HepG2 (cell line): ENCODE results near the gene VASH2. TPM values are rescaled to one million over a fixed set of nuclear protein-coding genes. Genes with fewer than 3 reads are reported as not detected.
A peak's percentile ranks its signal among the peaks of the same experiment; 100 is the strongest.

Source experiments
- KAT7 ChIP-seq: IDR thresholded peaks from 2 replicates; pipeline ENCODE4 v1.6.1; 2018; ENCODE audit warnings: borderline replicate concordance, missing compliant biosample characterization
- SAFB2 ChIP-seq: sonication (generic); formaldehyde crosslinking; IDR thresholded peaks from 2 replicates; pipeline ENCODE4 v1.5.1; 2020; ENCODE audit warnings: missing genetic modification reagents, low read depth, mild to moderate bottlenecking, borderline replicate concordance
- TMF1 ChIP-seq: sonication (generic); formaldehyde crosslinking; IDR thresholded peaks from 2 replicates; pipeline ENCODE4 v1.8.1; 2022; ENCODE audit warnings: low read depth, missing genetic modification reagents
- ZMYM4 ChIP-seq: sonication (generic); formaldehyde crosslinking; IDR thresholded peaks from 2 replicates; pipeline ENCODE4 v1.8.1; 2023; ENCODE audit warnings: mild to moderate bottlenecking, missing genetic modification reagents
- ZNF350 ChIP-seq: sonication (generic); formaldehyde crosslinking; IDR thresholded peaks from 2 replicates; pipeline ENCODE4 v1.4.0; 2020; ENCODE audit warnings: mild to moderate bottlenecking, low read depth, missing genetic modification reagents, borderline replicate concordance
- ZNF557 ChIP-seq: sonication (generic); formaldehyde crosslinking; IDR thresholded peaks from 2 replicates; pipeline ENCODE4 v1.4.0; 2020; ENCODE audit warnings: missing genetic modification reagents
- ZNF772 ChIP-seq: sonication (generic); formaldehyde crosslinking; IDR thresholded peaks from 2 replicates; pipeline ENCODE4 v1.5.0; 2020; ENCODE audit warnings: mild to moderate bottlenecking, missing genetic modification reagents
- polyA plus RNA-seq, 8 experiments: library from polyadenylated mRNA; depleted of rRNA in 3 of 8; stranded (reverse) in 7 of 8; unstranded in 1 of 8; fragments of >200 nt; fragmentation: Illumina TruSeq in 4 of 8; extraction: Trizol in 4 of 8; gene quantifications; 2 replicates each; pipeline versions ENCODE4 v1.2.1 to v1.2.3, GENCODE V29; 2011 to 2016; ENCODE audit warnings: low read depth in 4 of 8, missing spikeins in 1 of 8, mixed read lengths in 1 of 8; ENCODE audit not compliant: insufficient read depth in 1 of 8
- total RNA-seq, 5 experiments: library from RNA; depleted of rRNA; stranded (reverse); fragments of >200 nt; fragmentation: Illumina TruSeq; extraction: Trizol; gene quantifications; 2 replicates each; pipeline ENCODE4 v1.2.3, GENCODE V29; 2016; ENCODE audit warnings: low read depth in 1 of 5
- TF ChIP-seq, protein P1 (sequence below): sonication (generic); formaldehyde crosslinking; IDR thresholded peaks from 2 replicates; pipeline ENCODE4 v1.4.0; 2020; ENCODE audit warnings: missing genetic modification reagents, borderline replicate concordance
- TF ChIP-seq, protein P2 (sequence below): sonication (generic); formaldehyde crosslinking; IDR thresholded peaks from 2 replicates; pipeline ENCODE4 v1.4.0; 2020; ENCODE audit warnings: low read depth, mild to moderate bottlenecking, missing genetic modification reagents
- TF ChIP-seq, protein P3 (sequence below): sonication (generic); formaldehyde crosslinking; conservative IDR thresholded peaks from 2 replicates; pipeline ENCODE4 v1.4.0; 2020; ENCODE audit warnings: missing genetic modification reagents
- TF ChIP-seq, protein P4 (sequence below): sonication (generic); formaldehyde crosslinking; IDR thresholded peaks from 2 replicates; pipeline ENCODE4 v1.4.0; 2020; ENCODE audit warnings: missing genetic modification reagents, borderline replicate concordance
- TF ChIP-seq, protein P5 (sequence below): sonication (generic); formaldehyde crosslinking; IDR thresholded peaks from 2 replicates; pipeline ENCODE4 v1.8.1; 2023; ENCODE audit warnings: mild to moderate bottlenecking, missing genetic modification reagents
- TF ChIP-seq, protein P6 (sequence below), 2 experiments: sonication (generic) in 1 of 2; formaldehyde crosslinking in 1 of 2; IDR thresholded peaks; 2 replicates each; pipeline versions ENCODE4 v1.4.0 to v1.6.1; 2018 to 2020; ENCODE audit warnings: missing genetic modification reagents in 2 of 2, borderline replicate concordance in 1 of 2, low read depth in 1 of 2, mild to moderate bottlenecking in 1 of 2, missing biosample characterization in 1 of 2

VASH2 gene
- total and polyA plus RNA-seq, 2 of the 13 experiments (the other 11 are each of a cell fraction or from before 2014, with no cell fraction given) = 0.44 to 1.00 TPM

DNA sequence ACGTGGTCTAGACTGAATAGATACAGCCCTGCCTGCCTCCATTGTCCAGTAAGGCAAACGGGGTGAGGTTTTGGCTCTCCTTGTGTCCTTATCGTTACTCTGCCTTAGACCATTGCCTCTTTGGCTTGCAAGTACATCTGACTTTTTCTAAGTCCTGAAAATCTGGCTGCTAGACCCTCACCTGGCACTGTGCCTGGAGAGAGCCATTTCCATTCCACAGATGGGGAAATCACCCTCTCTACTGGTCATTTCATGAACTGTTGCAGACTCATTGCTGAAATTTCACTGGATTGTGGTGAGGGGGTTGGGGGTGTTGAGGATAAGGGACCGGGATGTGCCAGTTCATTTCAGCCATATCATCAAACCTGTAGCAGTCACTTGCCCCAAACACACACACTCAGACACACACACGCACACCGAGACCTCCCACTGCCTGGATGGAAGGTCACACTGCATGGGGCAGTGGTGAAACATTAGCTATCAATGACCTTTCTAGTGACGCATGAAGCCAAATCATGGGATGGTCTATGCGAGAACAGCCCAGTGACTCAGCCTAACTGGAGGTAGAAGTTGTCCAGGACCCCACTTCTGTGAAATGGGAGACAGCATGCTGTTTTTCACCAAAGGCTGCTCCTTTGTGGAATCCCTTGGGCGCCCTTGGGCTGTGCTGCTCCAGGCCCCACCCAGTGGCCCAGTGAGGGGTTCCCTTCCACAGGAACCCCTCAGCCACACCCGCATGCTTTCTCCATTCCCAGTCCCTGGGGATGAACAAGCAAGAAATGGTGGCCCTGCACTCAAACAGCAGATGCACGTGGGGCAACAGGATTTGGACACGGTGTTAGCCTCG lies 34.9 kb upstream of the VASH2 start (continued):
- TF ChIP-seq, protein P1, sequence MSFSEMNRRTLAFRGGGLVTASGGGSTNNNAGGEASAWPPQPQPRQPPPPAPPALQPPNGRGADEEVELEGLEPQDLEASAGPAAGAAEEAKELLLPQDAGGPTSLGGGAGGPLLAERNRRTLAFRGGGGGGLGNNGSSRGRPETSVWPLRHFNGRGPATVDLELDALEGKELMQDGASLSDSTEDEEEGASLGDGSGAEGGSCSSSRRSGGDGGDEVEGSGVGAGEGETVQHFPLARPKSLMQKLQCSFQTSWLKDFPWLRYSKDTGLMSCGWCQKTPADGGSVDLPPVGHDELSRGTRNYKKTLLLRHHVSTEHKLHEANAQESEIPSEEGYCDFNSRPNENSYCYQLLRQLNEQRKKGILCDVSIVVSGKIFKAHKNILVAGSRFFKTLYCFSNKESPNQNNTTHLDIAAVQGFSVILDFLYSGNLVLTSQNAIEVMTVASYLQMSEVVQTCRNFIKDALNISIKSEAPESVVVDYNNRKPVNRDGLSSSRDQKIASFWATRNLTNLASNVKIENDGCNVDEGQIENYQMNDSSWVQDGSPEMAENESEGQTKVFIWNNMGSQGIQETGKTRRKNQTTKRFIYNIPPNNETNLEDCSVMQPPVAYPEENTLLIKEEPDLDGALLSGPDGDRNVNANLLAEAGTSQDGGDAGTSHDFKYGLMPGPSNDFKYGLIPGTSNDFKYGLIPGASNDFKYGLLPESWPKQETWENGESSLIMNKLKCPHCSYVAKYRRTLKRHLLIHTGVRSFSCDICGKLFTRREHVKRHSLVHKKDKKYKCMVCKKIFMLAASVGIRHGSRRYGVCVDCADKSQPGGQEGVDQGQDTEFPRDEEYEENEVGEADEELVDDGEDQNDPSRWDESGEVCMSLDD (CRISPR knock-in tag) = no peak
- TF ChIP-seq ZNF350 (no peak), TMF1 (no peak), SAFB2 (no peak), ZNF772 (CRISPR knock-in tag) (no peak), ZNF557 (CRISPR knock-in tag) (no peak), KAT7 (no peak), ZMYM4 (CRISPR knock-in tag) (0 out of 2 replicates have a peak, but pooled peaks have one; percentile 12)
- TF ChIP-seq, protein P2, sequence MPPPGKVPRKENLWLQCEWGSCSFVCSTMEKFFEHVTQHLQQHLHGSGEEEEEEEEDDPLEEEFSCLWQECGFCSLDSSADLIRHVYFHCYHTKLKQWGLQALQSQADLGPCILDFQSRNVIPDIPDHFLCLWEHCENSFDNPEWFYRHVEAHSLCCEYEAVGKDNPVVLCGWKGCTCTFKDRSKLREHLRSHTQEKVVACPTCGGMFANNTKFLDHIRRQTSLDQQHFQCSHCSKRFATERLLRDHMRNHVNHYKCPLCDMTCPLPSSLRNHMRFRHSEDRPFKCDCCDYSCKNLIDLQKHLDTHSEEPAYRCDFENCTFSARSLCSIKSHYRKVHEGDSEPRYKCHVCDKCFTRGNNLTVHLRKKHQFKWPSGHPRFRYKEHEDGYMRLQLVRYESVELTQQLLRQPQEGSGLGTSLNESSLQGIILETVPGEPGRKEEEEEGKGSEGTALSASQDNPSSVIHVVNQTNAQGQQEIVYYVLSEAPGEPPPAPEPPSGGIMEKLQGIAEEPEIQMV (CRISPR knock-in tag) = no peak
- TF ChIP-seq, protein P3, sequence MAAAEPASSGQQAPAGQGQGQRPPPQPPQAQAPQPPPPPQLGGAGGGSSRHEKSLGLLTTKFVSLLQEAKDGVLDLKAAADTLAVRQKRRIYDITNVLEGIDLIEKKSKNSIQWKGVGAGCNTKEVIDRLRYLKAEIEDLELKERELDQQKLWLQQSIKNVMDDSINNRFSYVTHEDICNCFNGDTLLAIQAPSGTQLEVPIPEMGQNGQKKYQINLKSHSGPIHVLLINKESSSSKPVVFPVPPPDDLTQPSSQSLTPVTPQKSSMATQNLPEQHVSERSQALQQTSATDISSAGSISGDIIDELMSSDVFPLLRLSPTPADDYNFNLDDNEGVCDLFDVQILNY (CRISPR knock-in tag) = no peak
- TF ChIP-seq, protein P4, sequence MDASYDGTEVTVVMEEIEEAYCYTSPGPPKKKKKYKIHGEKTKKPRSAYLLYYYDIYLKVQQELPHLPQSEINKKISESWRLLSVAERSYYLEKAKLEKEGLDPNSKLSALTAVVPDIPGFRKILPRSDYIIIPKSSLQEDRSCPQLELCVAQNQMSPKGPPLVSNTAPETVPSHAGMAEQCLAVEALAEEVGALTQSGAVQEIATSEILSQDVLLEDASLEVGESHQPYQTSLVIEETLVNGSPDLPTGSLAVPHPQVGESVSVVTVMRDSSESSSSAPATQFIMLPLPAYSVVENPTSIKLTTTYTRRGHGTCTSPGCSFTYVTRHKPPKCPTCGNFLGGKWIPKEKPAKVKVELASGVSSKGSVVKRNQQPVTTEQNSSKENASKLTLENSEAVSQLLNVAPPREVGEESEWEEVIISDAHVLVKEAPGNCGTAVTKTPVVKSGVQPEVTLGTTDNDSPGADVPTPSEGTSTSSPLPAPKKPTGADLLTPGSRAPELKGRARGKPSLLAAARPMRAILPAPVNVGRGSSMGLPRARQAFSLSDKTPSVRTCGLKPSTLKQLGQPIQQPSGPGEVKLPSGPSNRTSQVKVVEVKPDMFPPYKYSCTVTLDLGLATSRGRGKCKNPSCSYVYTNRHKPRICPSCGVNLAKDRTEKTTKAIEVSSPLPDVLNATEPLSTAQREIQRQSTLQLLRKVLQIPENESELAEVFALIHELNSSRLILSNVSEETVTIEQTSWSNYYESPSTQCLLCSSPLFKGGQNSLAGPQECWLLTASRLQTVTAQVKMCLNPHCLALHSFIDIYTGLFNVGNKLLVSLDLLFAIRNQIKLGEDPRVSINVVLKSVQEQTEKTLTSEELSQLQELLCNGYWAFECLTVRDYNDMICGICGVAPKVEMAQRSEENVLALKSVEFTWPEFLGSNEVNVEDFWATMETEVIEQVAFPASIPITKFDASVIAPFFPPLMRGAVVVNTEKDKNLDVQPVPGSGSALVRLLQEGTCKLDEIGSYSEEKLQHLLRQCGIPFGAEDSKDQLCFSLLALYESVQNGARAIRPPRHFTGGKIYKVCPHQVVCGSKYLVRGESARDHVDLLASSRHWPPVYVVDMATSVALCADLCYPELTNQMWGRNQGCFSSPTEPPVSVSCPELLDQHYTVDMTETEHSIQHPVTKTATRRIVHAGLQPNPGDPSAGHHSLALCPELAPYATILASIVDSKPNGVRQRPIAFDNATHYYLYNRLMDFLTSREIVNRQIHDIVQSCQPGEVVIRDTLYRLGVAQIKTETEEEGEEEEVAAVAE (CRISPR knock-in tag) = no peak
- TF ChIP-seq, protein P5, sequence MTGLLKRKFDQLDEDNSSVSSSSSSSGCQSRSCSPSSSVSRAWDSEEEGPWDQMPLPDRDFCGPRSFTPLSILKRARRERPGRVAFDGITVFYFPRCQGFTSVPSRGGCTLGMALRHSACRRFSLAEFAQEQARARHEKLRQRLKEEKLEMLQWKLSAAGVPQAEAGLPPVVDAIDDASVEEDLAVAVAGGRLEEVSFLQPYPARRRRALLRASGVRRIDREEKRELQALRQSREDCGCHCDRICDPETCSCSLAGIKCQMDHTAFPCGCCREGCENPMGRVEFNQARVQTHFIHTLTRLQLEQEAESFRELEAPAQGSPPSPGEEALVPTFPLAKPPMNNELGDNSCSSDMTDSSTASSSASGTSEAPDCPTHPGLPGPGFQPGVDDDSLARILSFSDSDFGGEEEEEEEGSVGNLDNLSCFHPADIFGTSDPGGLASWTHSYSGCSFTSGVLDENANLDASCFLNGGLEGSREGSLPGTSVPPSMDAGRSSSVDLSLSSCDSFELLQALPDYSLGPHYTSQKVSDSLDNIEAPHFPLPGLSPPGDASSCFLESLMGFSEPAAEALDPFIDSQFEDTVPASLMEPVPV (CRISPR knock-in tag) = no peak
- TF ChIP-seq, protein P6, sequence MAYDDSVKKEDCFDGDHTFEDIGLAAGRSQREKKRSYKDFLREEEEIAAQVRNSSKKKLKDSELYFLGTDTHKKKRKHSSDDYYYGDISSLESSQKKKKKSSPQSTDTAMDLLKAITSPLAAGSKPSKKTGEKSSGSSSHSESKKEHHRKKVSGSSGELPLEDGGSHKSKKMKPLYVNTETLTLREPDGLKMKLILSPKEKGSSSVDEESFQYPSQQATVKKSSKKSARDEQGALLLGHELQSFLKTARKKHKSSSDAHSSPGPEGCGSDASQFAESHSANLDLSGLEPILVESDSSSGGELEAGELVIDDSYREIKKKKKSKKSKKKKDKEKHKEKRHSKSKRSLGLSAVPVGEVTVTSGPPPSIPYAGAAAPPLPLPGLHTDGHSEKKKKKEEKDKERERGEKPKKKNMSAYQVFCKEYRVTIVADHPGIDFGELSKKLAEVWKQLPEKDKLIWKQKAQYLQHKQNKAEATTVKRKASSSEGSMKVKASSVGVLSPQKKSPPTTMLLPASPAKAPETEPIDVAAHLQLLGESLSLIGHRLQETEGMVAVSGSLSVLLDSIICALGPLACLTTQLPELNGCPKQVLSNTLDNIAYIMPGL (CRISPR knock-in tag; IDR thresholded peaks at IDR 0.05; ENCODE audit: borderline replicate concordance in 1 of 2, low read depth in 1 of 2) = peak in 1 of 2 experiments; percentile 45; a peak in 1 of 4 replicates
